Adrenal gland (tissue), 12 donors: ENCODE results near the gene TNFRSF11A. TPM values are rescaled to one million over a fixed set of nuclear protein-coding genes. Genes with fewer than 3 reads are reported as not detected.

ENCODE experiments used
- DNase-seq, 7 donors: peaks; one replicate each; pipeline ENCODE4 v3.0.0-alpha.2; 2019 to 2020
- H3K27ac ChIP-seq, 5 donors: fragments of 200-600 bp; sonication (generic) in 4 of 5; 1 replicate in 3 of 5; 2 replicates in 2 of 5; pipeline versions ENCODE4 v1.5.1 to v1.8.0; 2016 to 2020; ENCODE audit warnings: mild to moderate bottlenecking in 1 of 5
- H3K27me3 ChIP-seq: fragments of 200-600 bp; 2 replicates; pipeline ENCODE4 v1.8.0; 2021
- H3K36me3 ChIP-seq, 2 donors: fragments of 200-600 bp; replicated peaks in 1 of 2; 1 replicate in 1 of 2; 2 replicates in 1 of 2; pipeline versions ENCODE4 v1.5.1 to v1.8.0; 2018 to 2022
- H3K4me1 ChIP-seq, 2 donors: fragments of 200-600 bp; replicated peaks in 1 of 2; 1 replicate in 1 of 2; 2 replicates in 1 of 2; pipeline versions ENCODE4 v1.5.1 to v1.8.0; 2018 to 2021
- H3K4me3 ChIP-seq, 4 donors: fragments of 200-600 bp; sonication (generic) in 3 of 4; one replicate each; pipeline ENCODE4 v1.5.1; 2016 to 2018
- H3K9me3 ChIP-seq, 3 donors: fragments of 200-600 bp; sonication (generic) in 1 of 3; replicated peaks in 1 of 3; 1 replicate in 2 of 3; 2 replicates in 1 of 3; pipeline versions ENCODE4 v1.5.1 to v1.8.0; 2016 to 2021
- POLR2A ChIP-seq, 2 donors: fragments of 450-650 bp; IDR thresholded peaks; one replicate each; pipeline ENCODE4 v1.6.1; 2017; ENCODE audit warnings: antibody characterized with exemption in 2 of 2, mild to moderate bottlenecking in 2 of 2, moderate library complexity in 1 of 2
- WGBS, 4 donors: extraction: QIAGEN DNeasy Blood & Tissue Kit in 2 of 4; methylation state at CpG; one replicate each; pipeline versions ENCODE4 v1.1.5 to v1.1.7; 2013 to 2017; 5-methylcytosine and 5-hydroxymethylcytosine counted together
- intact Hi-C, 2 donors: fragments of 100-400 bp; cut with DNase I; formaldehyde crosslinking; loops; one replicate each; pipeline versions ENCODE4 v1.14.1 to v1.15.0; 2022 to 2023
- polyA plus RNA-seq, 3 donors: library from polyadenylated mRNA; stranded (reverse); fragments of 200-250 nt in 2 of 3; fragments of 350-450 nt in 1 of 3; fragmentation: Illumina TruSeq in 1 of 3; extraction: RNeasy Lipid Tissue Mini Kit (QIAGEN cat#74804) in 1 of 3; gene quantifications; one replicate each; pipeline ENCODE4 v1.2.3, GENCODE V29; 2013 to 2014
- total RNA-seq, 9 donors: library from RNA; depleted of rRNA in 4 of 9; stranded (reverse); fragments of >200 nt in 4 of 9; fragments of 120-200 nt in 1 of 9; fragmentation: NEBNext Ultra II Directional in 1 of 9; extraction: Animal tissue kit (Norgen Biotek cat#: 25700) in 1 of 9; gene quantifications; one replicate each; pipeline versions ENCODE4 v1.1.0 to v1.2.4, GENCODE V29; 2013 to 2023
- TF ChIP-seq, protein P1 (sequence below), 6 experiments: fragments of 450-650 bp in 4 of 6; fragments of 200-600 bp in 2 of 6; sonication (generic) in 1 of 6; IDR thresholded peaks; 1 replicate in 5 of 6; 2 replicates in 1 of 6; pipeline versions ENCODE4 v1.5.1 to v1.8.0; 2016 to 2021; ENCODE audit warnings: antibody characterized with exemption in 6 of 6, mild to moderate bottlenecking in 2 of 6, moderate library complexity in 1 of 6
- donor health status: healthy with polysubstance abuse.
- donor health status: Bipolar disorder and iron deficiency.
- donor health status: DM: yes; HTN: yes; CAD: no.
- donor health status: DM: no; HTN: no; CAD: no.
- donor health status: DM: no; HTN: no; CAD: no.
- donor health status: DM: yes; HTN: yes; CAD: no.

The TNFRSF11A gene
- total and polyA plus RNA-seq, 12 donors, result 0.61 to 15.7 (median 4.2) TPM

DNA sequence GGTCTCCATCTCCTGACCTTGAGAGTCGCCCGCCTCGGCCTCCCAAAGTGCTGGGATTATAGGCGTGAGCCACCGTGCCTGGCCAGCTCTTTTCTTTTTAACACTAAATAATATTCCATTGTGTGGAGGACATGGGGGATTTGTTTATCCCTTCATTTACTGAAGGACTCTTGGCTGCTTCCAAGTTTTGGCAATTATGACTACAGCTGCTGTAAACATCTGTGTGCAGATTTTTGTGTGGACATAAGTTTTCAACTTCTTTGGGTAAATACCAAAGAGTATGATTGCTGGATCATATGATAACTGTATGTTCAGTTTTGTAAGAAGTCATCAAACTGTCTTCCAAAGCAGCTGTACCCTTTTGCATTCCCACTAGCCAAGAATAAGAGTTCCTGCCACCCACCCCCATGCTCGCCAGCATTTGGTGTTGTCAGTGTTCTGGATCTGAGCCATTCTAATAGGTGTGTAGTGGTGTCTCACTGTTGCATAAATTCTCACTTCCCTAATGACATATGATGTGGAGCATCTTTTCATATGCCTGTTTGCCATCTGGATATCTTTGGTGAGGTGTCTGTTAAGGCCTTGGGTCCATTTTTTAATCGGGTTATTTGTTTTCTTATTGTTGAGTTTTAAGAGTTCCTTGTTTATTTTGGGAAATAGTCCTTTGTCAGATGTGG is 52.2 kb downstream of the TNFRSF11A start:
- Histone ChIP-seq H3K27me3 (no peaks in the 10 kb centered on the region), H3K36me3 (no peaks in the 10 kb centered on the region), H3K4me1 (no peaks in the 10 kb centered on the region), H3K9me3 (no peaks in the 10 kb centered on the region), H3K4me3 (no peak overlapping the region), H3K27ac (no peak overlapping the region)
- DNase-seq, result no peak
- intact Hi-C loops, result no loop called here
- TF ChIP-seq POLR2A (IDR thresholded peaks at IDR 0.05), result no peak
- TF ChIP-seq, protein P1, sequence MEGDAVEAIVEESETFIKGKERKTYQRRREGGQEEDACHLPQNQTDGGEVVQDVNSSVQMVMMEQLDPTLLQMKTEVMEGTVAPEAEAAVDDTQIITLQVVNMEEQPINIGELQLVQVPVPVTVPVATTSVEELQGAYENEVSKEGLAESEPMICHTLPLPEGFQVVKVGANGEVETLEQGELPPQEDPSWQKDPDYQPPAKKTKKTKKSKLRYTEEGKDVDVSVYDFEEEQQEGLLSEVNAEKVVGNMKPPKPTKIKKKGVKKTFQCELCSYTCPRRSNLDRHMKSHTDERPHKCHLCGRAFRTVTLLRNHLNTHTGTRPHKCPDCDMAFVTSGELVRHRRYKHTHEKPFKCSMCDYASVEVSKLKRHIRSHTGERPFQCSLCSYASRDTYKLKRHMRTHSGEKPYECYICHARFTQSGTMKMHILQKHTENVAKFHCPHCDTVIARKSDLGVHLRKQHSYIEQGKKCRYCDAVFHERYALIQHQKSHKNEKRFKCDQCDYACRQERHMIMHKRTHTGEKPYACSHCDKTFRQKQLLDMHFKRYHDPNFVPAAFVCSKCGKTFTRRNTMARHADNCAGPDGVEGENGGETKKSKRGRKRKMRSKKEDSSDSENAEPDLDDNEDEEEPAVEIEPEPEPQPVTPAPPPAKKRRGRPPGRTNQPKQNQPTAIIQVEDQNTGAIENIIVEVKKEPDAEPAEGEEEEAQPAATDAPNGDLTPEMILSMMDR (IDR thresholded peaks at IDR 0.05), result no peak
- WGBS, 4 donors, result 88 to 94% (median 90%) methylated on average over 7 of the region's 7 CpGs

DNA sequence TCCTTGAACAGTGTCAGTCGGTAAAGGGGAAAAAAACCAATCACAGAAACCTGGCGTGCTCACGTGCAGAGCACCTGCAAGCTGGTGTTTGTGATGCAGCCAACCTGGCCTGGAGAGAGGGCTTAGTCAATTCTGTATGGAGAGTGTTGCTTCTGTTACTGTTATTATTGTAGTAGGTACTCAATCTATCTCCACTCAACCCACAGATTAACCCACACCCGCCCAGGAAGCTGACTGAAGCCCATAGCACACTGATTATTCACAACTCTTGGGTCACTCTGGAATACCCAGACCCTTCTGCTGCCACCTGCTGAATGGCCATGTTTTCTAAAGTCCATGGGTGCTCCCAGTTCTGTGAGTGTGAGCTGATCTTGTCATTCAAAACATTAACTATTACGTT is 53.9 kb downstream of the TNFRSF11A start:
- no peak overlapping the region for H3K27ac ChIP-seq
- intact Hi-C loops, result no loop called here
- H3K27me3 ChIP-seq, result no peaks in the 10 kb centered on the region
- TF ChIP-seq, protein P1 (IDR thresholded peaks at IDR 0.05), result no peak
- no peak for TF ChIP-seq POLR2A (IDR thresholded peaks at IDR 0.05)
- H3K4me3 ChIP-seq, result no peak overlapping the region
- H3K4me1 ChIP-seq, result no peaks in the 10 kb centered on the region
- no peaks in the 10 kb centered on the region for H3K9me3 ChIP-seq
- H3K36me3 ChIP-seq, result no peaks in the 10 kb centered on the region
- DNase-seq, result no peak
- WGBS, 4 donors, result 82 to 91% (median 88%) methylated on average over 5 of the region's 5 CpGs

GRCh38 chr18:62381373-62381772 is 56.3 kb downstream of the TNFRSF11A start:
- no peak overlapping the region for H3K27ac ChIP-seq
- no peak overlapping the region for H3K4me3 ChIP-seq
- no peaks in the 10 kb centered on the region for H3K36me3 ChIP-seq
- 62 to 81% (median 74%) methylated on average over 5 of the region's 5 CpGs for WGBS, 4 donors
- no peaks in the 10 kb centered on the region for H3K9me3 ChIP-seq
- H3K4me1 ChIP-seq, result no peaks in the 10 kb centered on the region
- intact Hi-C loops, result no loop called here
- no peaks in the 10 kb centered on the region for H3K27me3 ChIP-seq
- TF ChIP-seq, protein P1 (IDR thresholded peaks at IDR 0.05), result no peak
- TF ChIP-seq POLR2A (IDR thresholded peaks at IDR 0.05), result no peak
- DNase-seq, result no peak

- H3K4me3 ChIP-seq, result no peak overlapping the region
- no peaks in the 10 kb centered on the region for H3K36me3 ChIP-seq
- DNase-seq, result no peak
- no peaks in the 10 kb centered on the region for H3K27me3 ChIP-seq
- H3K9me3 ChIP-seq, result no peaks in the 10 kb centered on the region
- intact Hi-C loops, result no loop called here
- 35 to 72% (median 38%) methylated on average over 1 of the region's 1 CpG for WGBS, 4 donors
- H3K4me1 ChIP-seq, result no peaks in the 10 kb centered on the region
- H3K27ac ChIP-seq, result no peak overlapping the region
- TF ChIP-seq, protein P1 (IDR thresholded peaks at IDR 0.05), result no peak
- no peak for TF ChIP-seq POLR2A (IDR thresholded peaks at IDR 0.05)
These were observed 59.0 kb downstream of the TNFRSF11A start for GRCh38 chr18:62384068-62384467.
